Measurements from ENCODE around the gene CNKSR3. TPM values are rescaled to one million over a fixed set of nuclear protein-coding genes. Genes with fewer than 3 reads are reported as not detected.

The CNKSR3 gene
- total RNA-seq, 4 donors from 2014 or later = 11.7 to 22.7 (median 13.7) TPM

DNA sequence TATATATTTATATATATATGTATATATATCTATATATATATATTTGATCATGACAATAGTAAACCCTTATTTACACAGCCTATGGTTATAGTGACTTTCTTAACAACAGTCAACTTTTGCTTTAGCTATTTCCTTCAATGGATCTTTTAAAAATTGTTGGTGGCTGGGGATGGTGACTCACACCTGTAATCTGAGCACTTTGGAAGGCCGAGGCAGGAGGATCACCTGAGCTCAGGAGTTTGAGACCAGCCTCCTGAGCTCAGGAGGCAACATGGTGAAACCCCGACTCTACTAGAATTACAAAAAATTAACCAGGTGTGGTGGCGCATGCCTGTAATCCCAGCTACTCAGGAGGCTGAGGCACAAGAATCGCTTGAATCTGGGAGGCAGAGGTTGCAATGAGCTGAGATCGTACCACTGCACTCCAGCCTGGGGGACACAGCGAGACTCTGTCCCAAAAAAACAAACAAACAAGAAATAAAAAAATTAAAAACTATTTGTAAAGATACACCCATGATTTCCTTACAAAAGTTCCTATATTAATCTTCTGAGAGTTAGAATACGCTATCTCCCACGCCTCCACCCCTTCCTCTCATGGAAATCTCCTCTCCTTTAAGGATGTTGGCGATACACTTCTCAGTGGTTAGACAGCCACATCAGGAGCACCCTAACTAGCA is 29.2 kb upstream of the CNKSR3 start:
- Histone ChIP-seq H3K4me1 (no peaks in the 10 kb centered on the region), H3K4me3 (no peak overlapping the region), H3K36me3 (no peaks in the 10 kb centered on the region), H3K27me3 (no peaks in the 10 kb centered on the region), H3K27ac (no peak overlapping the region), H3K9me3 (no peaks in the 10 kb centered on the region)
- DNase-seq (ENCODE audit: low spot score in 2 of 2) = no peak
- 96% methylated on average over 9 of the region's 9 CpGs for WGBS, 2 donors
- no peak for TF ChIP-seq EP300 (IDR thresholded peaks at IDR 0.05)
- TF ChIP-seq, protein P1, sequence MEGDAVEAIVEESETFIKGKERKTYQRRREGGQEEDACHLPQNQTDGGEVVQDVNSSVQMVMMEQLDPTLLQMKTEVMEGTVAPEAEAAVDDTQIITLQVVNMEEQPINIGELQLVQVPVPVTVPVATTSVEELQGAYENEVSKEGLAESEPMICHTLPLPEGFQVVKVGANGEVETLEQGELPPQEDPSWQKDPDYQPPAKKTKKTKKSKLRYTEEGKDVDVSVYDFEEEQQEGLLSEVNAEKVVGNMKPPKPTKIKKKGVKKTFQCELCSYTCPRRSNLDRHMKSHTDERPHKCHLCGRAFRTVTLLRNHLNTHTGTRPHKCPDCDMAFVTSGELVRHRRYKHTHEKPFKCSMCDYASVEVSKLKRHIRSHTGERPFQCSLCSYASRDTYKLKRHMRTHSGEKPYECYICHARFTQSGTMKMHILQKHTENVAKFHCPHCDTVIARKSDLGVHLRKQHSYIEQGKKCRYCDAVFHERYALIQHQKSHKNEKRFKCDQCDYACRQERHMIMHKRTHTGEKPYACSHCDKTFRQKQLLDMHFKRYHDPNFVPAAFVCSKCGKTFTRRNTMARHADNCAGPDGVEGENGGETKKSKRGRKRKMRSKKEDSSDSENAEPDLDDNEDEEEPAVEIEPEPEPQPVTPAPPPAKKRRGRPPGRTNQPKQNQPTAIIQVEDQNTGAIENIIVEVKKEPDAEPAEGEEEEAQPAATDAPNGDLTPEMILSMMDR (IDR thresholded peaks at IDR 0.05) = no peak
- no peak for TF ChIP-seq POLR2A (IDR thresholded peaks at IDR 0.05)

DNA sequence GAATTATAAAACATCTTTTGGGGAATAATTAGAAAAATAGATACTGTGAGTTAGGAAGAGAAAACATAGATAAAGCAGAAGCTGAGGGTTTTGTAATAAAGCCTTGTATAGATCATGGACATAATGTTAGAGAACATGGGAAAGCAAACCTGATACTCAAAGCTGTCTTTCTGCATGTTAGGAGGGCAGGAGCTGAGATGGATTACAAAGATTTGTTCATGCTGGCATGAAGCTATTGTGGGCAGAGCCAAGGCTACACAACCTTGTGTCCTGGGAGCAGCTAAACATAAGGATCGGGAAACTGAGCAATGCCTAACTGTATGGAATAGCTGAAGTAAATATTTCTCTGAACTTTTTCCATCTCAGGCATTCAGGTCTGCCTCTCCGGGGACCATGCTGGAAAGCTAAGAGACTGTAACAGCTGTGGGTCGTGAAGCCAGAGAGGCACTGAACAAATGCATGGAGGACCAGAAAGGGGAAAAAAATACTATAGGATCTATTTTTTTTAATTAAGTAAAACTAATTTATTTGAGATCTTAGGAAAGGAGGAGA is 28.2 kb upstream of the CNKSR3 start:
- Histone ChIP-seq H3K27me3 (no peaks in the 10 kb centered on the region), H3K4me1 (no peaks in the 10 kb centered on the region), H3K4me3 (no peak overlapping the region), H3K27ac (no peak overlapping the region), H3K36me3 (no peaks in the 10 kb centered on the region), H3K9me3 (no peaks in the 10 kb centered on the region)
- no peak for TF ChIP-seq EP300 (IDR thresholded peaks at IDR 0.05)
- TF ChIP-seq, protein P1 (IDR thresholded peaks at IDR 0.05) = no peak
- TF ChIP-seq POLR2A (IDR thresholded peaks at IDR 0.05) = no peak
- no peak for DNase-seq (ENCODE audit: low spot score in 2 of 2)
- 59 to 71% methylated on average over 3 of the region's 3 CpGs for WGBS, 2 donors

DNA sequence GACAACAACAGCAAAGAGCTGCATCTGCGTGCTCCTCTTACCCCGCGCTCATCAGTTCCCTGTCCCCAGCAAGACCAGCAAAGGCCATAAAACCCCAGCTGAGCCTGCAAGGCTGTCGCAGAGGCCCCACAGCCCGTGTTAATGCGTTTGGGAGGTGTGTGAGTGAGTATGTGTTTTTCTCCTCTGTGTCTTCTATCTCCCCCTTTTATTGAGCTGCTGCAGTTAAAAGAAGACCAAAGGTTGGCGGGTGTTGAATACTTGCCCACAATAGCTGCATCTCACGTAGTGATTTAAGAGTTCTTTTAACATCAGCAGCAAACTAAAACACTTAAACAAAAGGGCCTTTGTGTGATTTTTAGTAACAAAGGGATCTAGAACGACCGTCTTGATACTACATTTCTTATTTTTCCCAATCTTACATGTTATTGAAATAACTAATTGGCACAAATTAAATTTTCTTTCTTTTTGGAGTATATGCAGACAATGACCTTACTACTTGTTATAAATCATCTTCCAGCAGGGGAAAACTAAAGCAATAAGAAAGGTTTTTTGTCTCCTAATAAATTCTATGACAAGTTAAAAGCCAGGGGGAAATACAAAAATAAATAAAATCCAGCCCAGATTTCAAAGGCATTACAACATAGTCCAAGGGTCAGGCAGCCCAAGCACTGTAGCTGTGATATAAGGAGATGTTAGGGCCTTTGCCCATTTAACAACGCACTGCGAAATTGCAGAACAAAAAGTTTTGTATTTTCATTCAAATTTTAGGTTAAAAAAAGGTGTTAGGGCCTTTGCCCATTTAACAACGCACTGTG is 27.2 kb upstream of the CNKSR3 start:
- no peak overlapping the region for H3K4me3 ChIP-seq
- 55 to 64% methylated on average over 13 of the region's 13 CpGs for WGBS, 2 donors
- H3K4me1 ChIP-seq = no peaks in the 10 kb centered on the region
- no peak for TF ChIP-seq POLR2A (IDR thresholded peaks at IDR 0.05)
- TF ChIP-seq, protein P1 (IDR thresholded peaks at IDR 0.05) = no peak
- TF ChIP-seq EP300 (IDR thresholded peaks at IDR 0.05) = no peak
- H3K27ac ChIP-seq = peak overlapping the region in 2 of 4 donors; percentile 27 to 41
- no peaks in the 10 kb centered on the region for H3K36me3 ChIP-seq
- DNase-seq (ENCODE audit: low spot score in 2 of 2) = no peak
- H3K27me3 ChIP-seq = no peaks in the 10 kb centered on the region
- H3K9me3 ChIP-seq = no peaks in the 10 kb centered on the region

DNA sequence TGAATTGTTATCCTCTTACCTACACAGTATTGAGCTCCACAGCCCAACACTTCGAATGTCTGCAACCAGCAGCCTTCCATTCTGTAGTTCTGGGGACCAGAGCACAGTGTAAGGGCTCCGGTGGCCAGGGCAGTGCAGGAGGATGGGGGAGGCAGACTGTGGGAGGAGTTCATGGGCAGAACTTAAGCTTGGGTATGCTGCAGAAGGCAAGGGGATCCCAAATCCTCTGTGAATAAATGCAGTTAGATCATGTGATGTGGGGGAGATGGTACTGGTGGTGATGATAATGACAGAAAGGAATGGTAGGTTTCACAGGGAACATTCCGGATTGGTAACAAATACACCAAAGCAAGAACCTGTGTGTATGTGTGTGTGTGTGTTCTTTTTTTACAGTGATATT is 26.5 kb upstream of the CNKSR3 start:
- TF ChIP-seq POLR2A (IDR thresholded peaks at IDR 0.05) (no peak), EP300 (IDR thresholded peaks at IDR 0.05) (no peak)
- TF ChIP-seq, protein P1 (IDR thresholded peaks at IDR 0.05) = no peak
- Histone ChIP-seq H3K27ac (peak overlapping the region in 1 of 4 donors; percentile 41), H3K9me3 (no peaks in the 10 kb centered on the region), H3K4me1 (no peaks in the 10 kb centered on the region), H3K36me3 (no peaks in the 10 kb centered on the region), H3K27me3 (no peaks in the 10 kb centered on the region), H3K4me3 (no peak overlapping the region)
- 92 to 96% methylated on average over 3 of the region's 3 CpGs for WGBS, 2 donors
- no peak for DNase-seq (ENCODE audit: low spot score in 2 of 2)

DNA sequence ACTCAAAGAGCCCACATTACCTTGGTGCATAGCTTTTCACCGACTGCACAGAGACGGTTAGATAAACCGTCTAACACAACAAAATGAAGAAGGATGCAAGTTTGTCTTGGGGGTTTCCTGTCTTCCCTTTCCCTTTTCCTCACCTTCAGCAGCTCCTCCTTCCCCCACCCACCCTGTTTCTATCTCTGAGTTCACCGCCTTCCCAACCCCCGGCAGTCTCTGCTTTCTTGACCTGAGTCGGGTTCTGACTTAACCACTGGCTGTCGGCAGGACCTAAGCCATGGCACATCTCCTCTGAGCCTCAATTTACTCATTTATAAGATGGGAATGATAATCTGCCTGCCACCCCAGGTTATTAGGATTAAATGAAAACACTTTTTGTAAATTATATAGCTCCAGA is 25.8 kb upstream of the CNKSR3 start:
- no peaks in the 10 kb centered on the region for H3K4me1 ChIP-seq
- H3K4me3 ChIP-seq = no peak overlapping the region
- TF ChIP-seq, protein P1 (IDR thresholded peaks at IDR 0.05) = no peak
- TF ChIP-seq POLR2A (IDR thresholded peaks at IDR 0.05) = no peak
- TF ChIP-seq EP300 (IDR thresholded peaks at IDR 0.05) = no peak
- 79 to 81% methylated on average over 7 of the region's 7 CpGs for WGBS, 2 donors
- no peak for DNase-seq (ENCODE audit: low spot score in 2 of 2)
- H3K27ac ChIP-seq = no peak overlapping the region
- H3K9me3 ChIP-seq = no peaks in the 10 kb centered on the region
- no peaks in the 10 kb centered on the region for H3K36me3 ChIP-seq
- H3K27me3 ChIP-seq = no peaks in the 10 kb centered on the region
